Mesenteric fat pad (tissue), 1 donor: ENCODE data around the gene NEU1. TPM values are rescaled to one million over a fixed set of nuclear protein-coding genes. Genes with fewer than 3 reads are reported as not detected.
"Not testable (repeated sequence)": the region's sequence is repeated elsewhere in the genome, so short reads cannot be mapped to it uniquely, and the experiment has no call there.

Source experiments
- DNase-seq: peaks from one replicate; pipeline ENCODE4 v3.0.0-alpha.2; 2020; ENCODE audit warnings: low spot score
- total RNA-seq: library from RNA; stranded (reverse); fragmentation: NEBNext Ultra II Directional; extraction: Animal tissue kit (Norgen Biotek cat#: 25700); gene quantifications from one replicate; pipeline ENCODE4 v1.2.1, GENCODE V29; 2021
- donor health status: DM: yes; HTN: yes; CAD: no.

The NEU1 gene
- total RNA-seq, 1 donor from 2014 or later = 40.7 TPM

DNA sequence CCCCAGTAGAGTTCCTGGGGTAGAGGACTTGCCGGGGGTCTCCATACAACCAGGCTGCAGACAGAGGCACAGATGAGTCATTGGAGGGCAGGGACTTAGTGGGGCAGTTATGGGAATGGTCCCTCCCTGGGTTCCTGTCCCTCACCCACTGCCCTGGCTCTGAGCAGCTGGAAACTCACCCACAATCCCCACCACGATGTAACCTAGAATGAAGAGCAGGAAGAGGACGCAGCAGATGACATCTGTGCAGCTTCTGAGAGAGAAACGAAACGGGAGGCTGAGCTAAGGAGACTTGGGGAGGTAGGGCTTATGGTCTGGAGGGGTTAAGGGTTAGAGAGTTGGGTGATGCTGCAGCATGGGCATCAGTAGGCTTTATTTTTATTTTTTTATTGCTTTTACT lies 13.3 kb upstream of the NEU1 start:
- DNase-seq = no peak

DNA sequence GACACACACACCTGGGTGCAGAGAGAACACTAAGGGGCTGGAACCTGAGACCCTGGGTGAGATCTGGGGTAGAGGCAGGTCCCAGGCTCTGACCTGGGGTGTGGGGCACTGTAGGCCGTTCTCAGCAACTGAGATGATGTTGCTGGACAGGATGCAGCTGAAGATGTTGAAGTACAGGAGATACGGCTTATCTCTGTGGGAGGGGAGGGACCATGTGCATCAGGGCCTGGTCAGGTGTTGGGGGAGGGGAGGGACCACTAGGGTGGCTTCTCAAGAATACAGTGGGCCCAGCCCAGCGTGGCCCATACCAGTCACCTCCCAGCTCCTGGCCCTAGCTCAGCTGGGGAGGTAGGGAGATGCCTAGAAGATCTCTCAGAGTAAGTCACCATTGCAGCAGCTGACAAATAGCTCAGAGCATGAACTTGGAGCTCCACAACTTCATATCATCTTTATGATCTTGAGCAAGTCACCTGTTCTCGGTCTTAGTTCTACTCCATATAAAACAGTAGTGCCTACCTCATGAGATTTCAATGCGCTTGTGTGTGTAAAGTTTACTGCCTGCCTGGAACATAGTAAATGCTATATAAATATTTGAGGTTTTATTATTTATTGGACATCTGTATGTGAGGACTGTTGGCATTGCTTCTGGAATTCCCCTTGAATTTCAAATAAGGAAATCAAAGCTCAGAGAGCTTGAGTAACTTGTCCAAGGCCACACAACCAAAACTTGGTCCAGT lies 12.4 kb upstream of the NEU1 start:
- DNase-seq = no peak

DNA sequence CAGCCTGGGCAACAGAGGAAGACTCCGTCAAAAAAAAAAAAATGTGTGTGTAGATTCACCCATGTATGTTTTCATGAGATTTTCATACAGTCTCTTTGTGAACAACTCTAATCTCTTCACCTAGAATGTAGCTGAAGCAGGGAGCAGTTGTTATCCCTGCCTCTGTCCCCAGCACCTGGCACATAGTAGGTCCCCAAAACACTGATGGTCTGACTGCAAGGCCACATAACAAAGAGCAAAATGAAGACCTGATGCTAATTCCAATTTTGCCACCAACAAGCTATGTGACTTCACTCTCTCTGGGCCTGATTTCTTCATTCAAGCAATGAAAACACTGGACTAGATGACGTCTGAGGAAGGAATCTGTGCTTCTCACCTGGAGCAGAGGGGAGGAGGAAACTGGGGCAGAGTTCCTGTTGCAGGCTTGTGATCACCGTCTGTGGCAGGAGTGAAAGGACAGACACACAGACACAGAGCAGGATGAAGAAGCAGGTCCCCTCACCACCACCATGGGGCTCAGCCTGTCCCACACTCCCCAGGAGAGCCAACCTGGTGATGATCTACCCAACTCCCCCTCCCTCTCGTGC lies 11.6 kb upstream of the NEU1 start:
- DNase-seq = no peak

DNA sequence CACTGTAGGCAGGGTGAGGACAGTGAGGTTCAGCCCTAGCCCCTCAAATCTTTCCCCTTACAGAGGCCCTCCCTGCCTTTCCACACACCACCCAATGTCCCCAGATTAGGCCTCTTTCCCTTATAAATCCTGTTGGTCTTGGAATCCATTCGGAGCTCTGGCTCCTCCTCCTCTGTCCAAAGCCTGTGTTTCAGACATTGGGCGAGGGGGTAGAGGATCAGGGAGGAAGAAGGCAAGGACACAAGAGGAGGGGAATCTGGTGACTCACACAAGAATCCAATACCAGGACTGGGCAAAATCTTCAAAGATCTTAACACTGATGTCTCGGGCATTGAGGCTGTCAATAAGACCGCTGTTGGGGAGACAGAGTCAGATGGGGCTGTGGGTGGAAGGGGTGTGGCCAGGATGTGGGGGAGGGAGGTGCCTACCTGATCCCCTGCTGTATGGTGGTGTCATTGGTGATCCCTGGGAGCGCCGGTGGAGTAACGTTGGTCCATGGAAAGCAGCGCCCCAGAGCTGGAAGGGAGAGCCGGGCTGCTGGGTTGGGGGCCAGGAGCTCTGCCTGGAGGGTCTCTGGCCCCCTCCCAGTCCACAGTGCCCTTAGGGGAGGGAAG lies 8.5 kb upstream of the NEU1 start:
- DNase-seq = no peak

DNA sequence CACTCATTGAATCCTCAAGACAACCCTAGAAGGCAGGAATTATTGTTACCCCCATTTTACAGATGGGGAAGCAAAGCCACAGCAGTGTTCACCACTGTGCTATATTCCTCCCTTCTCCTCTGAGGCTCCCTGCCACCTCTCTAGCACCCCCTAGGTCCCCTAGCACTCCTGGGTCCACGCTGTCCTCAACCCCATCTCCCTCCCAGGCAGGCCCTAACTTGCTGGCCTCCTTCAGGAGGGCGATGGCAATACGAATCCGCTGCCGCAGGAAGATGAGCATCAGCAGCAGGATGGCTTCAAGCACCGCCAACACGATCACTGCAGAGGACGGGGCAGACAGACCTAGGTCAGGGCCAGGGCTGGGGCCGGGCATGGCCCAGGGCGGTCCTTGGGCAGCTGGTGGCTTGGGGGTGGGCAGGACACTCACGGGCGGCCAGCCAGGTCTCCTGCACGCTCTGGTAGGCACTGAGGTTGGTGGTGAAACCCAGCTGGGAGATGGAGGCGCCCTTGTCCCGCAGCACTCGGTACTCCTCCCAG lies 7.8 kb upstream of the NEU1 start:
- DNase-seq = no peak

DNA sequence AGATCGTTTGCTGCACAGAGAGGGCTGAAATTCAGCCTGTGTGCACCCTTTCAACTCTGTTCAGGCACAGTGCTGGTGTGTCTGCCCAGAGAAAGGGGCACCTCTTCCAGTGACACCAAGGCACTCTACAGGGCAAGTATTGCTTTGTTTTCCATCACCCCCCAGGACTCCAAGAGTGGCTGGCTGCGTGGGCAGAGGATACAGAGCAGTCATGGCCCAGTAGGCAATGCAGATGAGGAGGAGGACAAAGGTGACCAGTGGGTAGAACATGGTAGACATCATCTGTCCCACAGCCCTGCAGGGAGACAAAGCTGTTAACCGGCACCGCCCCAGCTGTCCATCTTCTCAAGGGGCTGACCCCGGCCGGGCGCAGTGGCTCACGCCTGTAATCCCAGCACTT lies 6.7 kb upstream of the NEU1 start:
- no peak for DNase-seq

DNA sequence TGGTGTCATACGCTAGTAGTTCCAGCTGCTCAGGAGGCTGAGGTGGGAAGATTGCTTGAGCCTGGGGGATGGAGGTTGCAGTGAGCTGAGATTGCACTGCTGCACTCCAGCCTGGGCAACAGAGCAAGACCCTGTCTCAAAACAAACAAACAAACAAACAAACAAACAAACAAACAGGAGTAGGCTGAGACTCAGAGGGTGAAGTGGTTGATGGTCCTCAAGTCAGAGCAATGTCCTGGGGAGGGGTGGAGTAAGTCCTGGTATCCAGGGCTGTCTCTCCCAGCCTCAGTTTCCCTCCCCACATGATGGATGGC lies 6.0 kb upstream of the NEU1 start:
- not testable (repeated sequence) for DNase-seq

DNA sequence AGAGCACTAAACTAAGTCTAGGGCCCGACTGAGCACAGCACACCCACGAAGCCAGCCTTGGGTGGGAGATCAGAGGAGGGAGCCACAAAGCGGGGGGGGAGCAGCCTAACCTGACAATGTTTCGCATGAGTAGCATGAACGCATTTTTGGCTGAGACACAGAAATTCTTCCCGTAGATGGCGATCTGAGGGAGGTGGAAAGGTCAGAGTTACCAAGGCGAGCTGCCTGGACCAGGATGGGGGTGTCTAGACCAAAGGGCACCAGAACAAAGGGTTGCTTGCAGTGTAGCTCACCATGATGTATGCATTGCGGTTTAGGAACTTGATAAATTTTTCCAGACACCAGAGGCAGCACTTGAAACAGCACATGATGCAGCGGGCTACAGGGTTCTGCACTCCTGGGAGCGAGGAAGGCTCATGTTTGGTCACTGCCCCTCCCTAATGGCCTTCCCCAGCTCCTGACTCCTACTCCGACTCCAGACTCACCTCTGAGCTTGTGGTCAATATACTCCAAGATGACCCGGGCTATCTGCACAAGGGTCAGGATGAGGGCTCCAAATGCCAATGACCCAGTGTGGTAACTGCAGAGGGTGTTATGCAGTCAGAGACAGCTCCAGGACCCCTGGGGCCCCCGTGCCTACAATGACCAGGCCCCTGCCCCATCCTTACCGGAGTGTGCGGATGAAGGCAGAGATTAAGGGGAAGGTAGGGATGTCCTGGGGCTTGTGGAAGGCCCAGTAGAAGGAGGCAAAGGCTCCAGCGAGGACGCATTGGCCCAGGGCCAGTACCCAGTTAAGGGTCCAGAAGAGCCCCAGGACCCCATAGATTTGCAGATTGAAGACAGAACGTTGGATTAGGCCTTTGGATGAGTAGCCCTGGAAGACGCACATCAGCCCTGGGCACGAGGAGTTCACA lies 2.8 kb upstream of the NEU1 start:
- DNase-seq = no peak

DNA sequence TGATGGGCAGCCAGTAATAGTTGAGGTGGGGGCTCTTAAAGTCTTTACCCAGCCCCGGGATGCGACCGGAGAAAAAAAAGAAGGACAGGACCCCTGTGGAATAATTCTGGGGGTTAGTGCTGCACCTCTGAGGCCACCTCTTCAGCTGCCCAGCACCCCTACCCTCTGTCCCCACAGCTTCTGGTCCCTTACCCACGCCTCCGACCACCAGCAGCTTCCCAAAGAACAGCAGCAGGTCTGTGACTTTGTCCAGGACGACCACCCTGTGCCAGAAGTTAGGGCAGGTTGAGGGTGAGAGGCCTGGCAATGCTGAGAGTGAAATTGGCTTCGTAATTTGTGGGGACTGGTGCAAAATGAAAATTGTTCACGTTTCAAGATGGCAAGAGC lies 2.2 kb upstream of the NEU1 start:
- DNase-seq = no peak

DNA sequence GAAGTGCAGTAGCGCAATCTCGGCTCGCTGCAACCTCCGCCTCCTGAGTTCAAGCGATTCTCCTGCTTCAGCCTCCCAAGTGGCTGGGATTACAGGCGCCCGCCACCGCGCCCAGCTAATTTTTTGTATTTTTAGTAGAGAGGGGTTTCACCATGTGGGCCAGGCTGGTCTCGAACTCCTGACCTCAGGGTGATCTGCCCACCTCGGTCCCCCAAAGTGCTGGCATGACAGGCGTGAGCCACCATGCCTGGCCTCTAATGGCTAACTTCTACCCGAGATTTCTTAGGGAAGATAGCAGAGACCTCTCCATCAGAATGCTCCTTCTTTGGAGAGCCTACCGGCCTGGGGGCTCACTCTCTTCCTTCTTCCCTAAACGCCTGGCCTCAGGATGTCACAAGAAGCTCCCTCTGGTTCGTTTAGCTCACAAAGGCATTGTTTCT lies 1.5 kb upstream of the NEU1 start:
- DNase-seq = not testable (repeated sequence)

DNA sequence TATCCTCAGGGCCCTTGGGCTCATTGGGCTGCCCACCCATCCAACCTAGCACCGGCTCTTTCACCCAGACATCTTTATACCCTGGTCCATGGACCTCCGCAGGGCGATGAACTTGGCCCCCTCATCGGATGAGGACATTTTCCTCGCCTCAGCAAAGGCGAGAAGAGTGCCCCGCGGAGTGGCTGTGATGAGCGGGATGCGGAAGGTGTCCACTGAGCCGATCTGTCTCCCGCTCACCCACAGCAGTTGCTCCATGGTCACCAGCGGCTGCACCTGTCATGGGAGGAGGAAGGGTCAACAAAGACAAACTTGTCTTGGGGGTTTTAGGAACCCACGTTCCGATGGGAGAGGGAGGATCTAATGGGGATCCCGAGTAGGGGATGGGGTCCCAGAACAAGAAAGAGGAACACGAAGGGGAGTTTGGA lies 690 bp downstream of the NEU1 start:
- no peak for DNase-seq

DNA sequence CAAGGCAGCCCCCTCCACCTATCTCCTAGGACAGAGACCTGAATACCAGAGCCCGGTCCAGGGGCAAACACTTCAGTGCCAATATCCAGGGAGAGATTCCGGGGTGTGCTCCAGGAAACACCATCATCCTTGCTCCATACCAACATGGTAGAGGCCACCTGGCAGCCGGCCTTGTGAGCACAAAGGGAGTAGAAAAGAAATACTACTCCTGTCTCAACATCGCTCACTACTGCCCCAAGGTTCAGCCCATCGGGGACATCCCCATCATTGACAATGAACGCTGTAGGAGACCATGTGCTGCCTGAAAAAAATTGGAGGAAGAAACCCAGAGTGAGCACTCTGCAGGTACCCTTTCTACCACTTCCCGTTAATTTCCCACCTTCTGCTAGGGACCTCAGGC lies 1.5 kb downstream of the NEU1 start:
- no peak for DNase-seq

DNA sequence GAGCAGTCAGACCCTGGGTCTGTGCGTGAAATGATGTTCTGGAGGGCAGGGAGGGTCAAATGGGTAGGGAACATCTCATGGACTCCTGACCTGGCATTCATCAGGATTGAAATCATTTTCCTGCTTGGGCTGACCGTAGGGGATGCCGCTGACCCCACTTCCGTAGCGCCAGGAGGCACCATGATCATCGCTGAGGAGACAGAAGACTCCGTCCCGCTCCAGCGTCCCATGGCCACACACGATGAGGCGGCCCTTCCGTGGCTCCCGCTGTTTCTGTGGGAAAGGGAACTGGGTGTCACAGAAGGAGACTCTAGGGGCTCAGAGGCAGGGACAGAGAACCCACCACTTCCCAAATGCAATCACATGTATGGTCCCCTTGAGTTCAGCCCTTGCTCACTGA lies 2.3 kb downstream of the NEU1 start:
- DNase-seq = no peak

DNA sequence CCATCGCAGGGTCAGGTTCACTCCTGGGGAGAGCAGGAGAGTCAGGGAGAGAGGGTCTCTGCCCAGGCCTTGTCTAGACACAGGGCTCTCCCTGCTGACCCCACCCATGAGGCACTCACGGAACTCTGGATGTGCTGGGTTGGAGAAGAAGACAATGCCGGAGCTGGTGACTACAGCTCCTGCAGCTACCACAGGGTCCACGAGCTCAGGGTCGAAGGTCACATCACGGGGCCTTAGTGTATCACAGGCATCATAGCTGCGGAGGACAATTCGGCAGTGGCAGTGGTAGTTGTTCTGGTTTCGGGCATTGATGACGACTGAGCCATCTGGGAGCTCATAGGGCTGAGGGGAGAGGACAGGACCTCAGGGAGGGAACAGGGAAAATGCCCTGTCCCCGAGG lies 2.7 kb downstream of the NEU1 start:
- DNase-seq = no peak

DNA sequence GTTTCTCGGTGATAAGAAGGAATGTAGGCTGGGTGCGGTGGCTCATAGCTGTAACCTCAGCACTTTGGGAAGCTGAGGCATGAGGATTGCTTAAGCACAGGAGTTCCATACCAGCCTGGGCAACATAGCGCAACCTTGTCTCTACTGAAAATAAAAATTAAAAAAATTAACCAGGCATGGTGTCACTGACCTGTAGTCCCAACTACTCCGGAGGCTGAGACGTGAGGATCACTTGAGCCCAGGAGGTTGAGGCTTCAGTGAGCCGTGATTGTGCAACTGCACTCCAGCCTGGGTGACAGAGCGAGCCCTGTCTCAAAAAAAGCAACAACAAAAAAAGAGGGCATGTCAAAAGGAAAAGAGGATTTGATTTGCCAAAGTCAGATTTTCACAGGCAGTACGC lies 3.9 kb downstream of the NEU1 start:
- no peak for DNase-seq

DNA sequence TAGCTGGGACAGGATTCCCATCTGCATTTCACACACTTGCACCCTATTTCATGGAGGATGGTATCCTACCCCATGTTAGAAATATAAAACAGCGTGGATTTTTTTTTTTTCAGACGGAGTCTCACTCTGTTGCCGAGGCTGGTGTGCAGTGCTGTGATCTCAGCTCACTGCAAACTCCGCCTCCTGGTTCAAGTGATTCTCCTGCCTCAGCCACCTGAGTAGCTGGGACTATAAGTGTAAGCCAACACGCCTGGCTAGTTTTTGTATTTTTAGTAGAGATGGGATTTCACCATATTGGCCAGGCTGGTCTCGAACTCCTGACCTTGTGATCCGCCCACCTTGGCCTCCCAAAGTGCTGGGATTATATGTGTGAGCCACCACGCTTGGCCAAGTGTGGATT lies 4.8 kb downstream of the NEU1 start:
- DNase-seq = not testable (repeated sequence)

DNA sequence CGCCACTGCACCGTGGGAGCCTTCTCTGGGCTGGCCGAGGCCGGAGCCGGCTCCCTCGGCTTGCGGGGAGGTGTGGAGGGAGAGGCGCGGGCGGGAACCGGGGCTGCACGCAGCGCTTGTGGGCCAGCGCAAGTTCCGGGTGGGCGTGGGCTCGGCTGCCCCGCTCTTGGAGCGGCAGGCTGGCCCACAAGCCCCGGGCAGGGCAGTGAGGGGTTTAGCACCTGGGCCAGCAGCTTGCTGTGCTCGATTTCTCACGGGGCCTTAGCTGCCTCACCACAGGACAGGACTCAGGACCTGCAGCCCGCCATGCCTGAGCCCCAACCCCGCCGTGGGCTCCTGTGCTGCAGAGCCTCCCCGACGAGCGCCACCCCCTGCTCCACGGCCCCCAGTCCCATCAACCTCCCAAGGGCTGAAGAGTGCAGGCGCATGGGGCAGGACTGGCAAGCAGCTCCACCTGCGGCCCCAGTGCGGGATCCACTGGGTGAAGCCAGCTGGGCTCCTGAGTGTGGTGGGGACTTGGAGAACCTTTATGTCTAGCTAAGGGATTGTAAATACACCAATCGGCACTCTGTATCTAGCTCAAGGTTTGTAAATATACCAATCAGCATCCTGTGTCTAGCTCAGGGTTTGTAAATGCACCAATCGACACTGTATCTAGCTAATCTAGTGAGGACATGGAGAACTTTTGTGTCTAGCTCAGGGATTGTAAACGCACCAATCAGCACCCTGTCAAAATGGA lies 10.5 kb downstream of the NEU1 start:
- DNase-seq = not testable (repeated sequence)

DNA sequence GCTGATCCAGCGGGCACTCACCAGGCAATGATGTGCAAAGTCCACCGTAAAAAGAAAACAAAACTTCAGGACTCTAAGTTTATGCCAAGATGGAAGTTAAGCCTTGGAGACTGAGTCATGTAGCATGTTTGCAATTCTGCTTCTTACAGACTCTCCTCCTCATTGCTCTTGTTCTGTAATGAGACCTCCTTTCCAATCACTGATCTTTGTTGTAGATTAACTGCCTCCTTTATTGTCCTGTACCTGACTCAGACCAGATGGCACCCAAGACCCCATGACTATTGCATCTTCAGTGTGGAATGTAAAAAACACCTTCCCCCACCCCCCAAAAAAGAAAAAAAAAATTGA lies 11.2 kb downstream of the NEU1 start:
- DNase-seq = no peak

DNA sequence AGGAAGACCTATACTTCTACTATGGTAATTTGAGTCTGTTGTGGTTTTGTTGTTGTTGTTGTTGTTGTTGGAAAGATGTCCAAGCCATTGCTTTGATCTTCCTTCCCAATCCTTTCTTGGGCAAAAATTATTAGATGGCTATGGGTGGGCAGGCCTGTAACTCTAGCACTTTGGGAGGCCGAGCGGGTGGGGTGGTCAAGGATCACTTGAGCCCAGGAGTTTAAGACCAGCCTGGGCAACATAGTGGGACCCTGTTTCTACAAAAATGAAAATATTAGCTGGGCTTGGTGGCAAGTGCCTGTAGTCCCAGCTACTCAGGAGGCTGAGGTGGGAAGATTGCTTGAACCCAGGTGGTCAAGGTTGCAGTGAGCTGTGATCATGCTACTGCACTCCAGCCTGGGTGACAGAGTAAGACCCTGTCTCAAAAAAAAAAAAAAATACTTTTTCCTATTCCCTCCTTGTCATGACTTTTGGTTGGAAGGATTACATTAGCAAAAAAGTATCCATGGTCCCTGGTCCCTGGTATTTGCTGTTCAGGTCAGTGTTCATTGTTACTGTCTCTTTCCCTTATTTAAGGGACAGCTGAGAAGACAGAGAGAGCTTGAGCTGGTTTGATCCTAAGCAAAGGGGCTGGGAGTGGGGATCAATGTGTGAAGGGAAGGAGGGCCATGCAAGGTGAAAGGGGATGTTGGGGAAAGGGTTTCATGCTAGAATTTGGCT lies 11.7 kb downstream of the NEU1 start:
- no peak for DNase-seq

DNA sequence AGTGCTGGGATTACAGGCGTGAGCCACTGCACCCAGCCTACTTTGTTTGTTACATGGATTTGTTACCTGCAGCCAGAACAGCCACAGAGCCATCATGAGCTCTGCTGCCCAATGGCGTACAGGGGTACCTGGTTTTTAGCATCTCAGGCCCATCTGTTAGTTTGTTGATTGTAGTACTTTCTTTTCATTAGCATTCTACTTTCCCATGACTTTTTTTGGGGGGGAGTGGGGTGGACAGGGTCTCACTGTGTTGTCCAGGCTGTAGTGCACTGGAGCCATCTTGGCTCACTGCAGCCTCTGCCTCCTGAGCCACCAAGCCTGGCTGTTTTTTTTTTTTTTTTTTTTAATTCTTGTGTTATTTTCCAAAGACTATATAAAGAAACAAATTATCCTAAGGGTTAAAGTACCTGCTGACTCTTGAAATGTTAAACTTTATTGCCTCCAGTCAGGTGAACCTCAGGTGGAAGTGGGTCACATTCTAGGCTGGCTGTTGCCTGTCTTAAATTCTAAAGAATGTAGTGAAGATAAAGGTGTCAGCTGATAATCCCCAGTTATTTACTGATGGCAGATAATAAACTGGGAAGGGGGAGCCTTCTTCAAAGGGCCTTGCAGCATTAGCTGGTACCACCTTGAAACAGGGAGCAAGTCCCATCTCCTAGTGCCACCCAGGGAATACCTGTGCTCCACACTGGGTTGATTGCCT lies 15.2 kb downstream of the NEU1 start:
- no peak for DNase-seq
